Neural cell (in vitro differentiated cells): ENCODE measurements around the gene SMG6. TPM values are rescaled to one million over a fixed set of nuclear protein-coding genes. Genes with fewer than 3 reads are reported as not detected.

ENCODE experiments used
- H2AFZ ChIP-seq: fragments of 200-600, 300-800 bp; sonication (generic), shearing (Covaris generic); 2 replicates; pipeline ENCODE4 v1.6.0; 2014; ENCODE audit warnings: low read depth, mild to moderate bottlenecking, antibody characterized with exemption, low read length, moderate library complexity
- H3F3A ChIP-seq: fragments of 200-600 bp; shearing (Covaris generic); 2 replicates; pipeline ENCODE4 v1.6.1; 2016; ENCODE audit warnings: mild to moderate bottlenecking, moderate library complexity, mixed read lengths, antibody characterized with exemption, low read length; ENCODE audit not compliant: insufficient read depth, poor library complexity, severe bottlenecking
- H3K27ac ChIP-seq: fragments of 200-600, 300-800 bp; sonication (generic), shearing (Covaris generic); 2 replicates; pipeline ENCODE4 v1.5.1; 2014; ENCODE audit warnings: mild to moderate bottlenecking, low read length, moderate library complexity
- H3K27me3 ChIP-seq: fragments of 300-800, 200-600 bp; sonication (generic), shearing (Covaris generic); 2 replicates; pipeline ENCODE4 v1.6.0; 2014; ENCODE audit warnings: mild to moderate bottlenecking, low read depth, low read length, moderate library complexity; ENCODE audit not compliant: insufficient read depth
- H3K36me3 ChIP-seq: fragments of 300-800, 200-600 bp; sonication (generic), shearing (Covaris generic); 2 replicates; pipeline ENCODE4 v1.5.1; 2014; ENCODE audit warnings: mild to moderate bottlenecking, antibody characterized with exemption, low read length, moderate library complexity; ENCODE audit not compliant: insufficient read depth
- H3K4me2 ChIP-seq: fragments of 300-800, 200-600 bp; sonication (generic), shearing (Covaris generic); 2 replicates; pipeline ENCODE4 v1.6.0; 2014; ENCODE audit warnings: mild to moderate bottlenecking, low read length
- H3K4me3 ChIP-seq: fragments of 300-800, 200-600 bp; sonication (generic), shearing (Covaris generic); 2 replicates; pipeline ENCODE4 v1.5.1; 2014; ENCODE audit warnings: mild to moderate bottlenecking, low read length, moderate library complexity
- H3K79me2 ChIP-seq: fragments of 200-600 bp; shearing (Covaris generic); replicated peaks from 2 replicates; pipeline ENCODE4 v1.6.0; 2014; ENCODE audit warnings: mild to moderate bottlenecking, low read length, moderate library complexity; ENCODE audit not compliant: insufficient read depth
- H3K9ac ChIP-seq: fragments of 300-800, 200-600 bp; sonication (generic), shearing (Covaris generic); 2 replicates; pipeline ENCODE4 v1.6.1; 2016; ENCODE audit warnings: mild to moderate bottlenecking, low read length, mixed read lengths
- H3K9me2 ChIP-seq: fragments of 200-600 bp; shearing (Covaris generic); 2 replicates; pipeline ENCODE4 v1.6.1; 2016; ENCODE audit warnings: mild to moderate bottlenecking, low read length, mixed read lengths; ENCODE audit not compliant: insufficient read depth
- H3K9me3 ChIP-seq: fragments of 200-600, 300-800 bp; sonication (generic), shearing (Covaris generic); 2 replicates; pipeline ENCODE4 v1.6.1; 2016; ENCODE audit warnings: mild to moderate bottlenecking, mixed run types, low read length, moderate library complexity, mixed read lengths
- H4K20me1 ChIP-seq: fragments of 200-600 bp; shearing (Covaris generic); 2 replicates; pipeline ENCODE4 v1.6.1; 2016; ENCODE audit warnings: mild to moderate bottlenecking, mixed run types; ENCODE audit not compliant: insufficient read depth
- CTCF ChIP-seq: fragments of 450-650 bp; IDR thresholded peaks from 2 replicates; pipeline ENCODE4 v1.5.1; 2014; ENCODE audit warnings: antibody characterized with exemption, mild to moderate bottlenecking, moderate library complexity; ENCODE audit not compliant: poor library complexity, severe bottlenecking
- EP300 ChIP-seq: fragments of 450-650 bp; conservative IDR thresholded peaks from 2 replicates; pipeline ENCODE4 v1.6.1; 2014; ENCODE audit warnings: antibody characterized with exemption, mild to moderate bottlenecking, moderate library complexity; ENCODE audit not compliant: poor library complexity, severe bottlenecking
- EZH2 ChIP-seq: fragments of 200-600, 300-800 bp; shearing (Covaris generic), sonication (generic); IDR thresholded peaks from 2 replicates; pipeline ENCODE4 v1.6.1; 2014; ENCODE audit warnings: antibody characterized with exemption, low read length, borderline replicate concordance, mild to moderate bottlenecking; ENCODE audit not compliant: insufficient read depth, poor library complexity, severe bottlenecking
- MXI1 ChIP-seq: fragments of 450-650 bp; conservative IDR thresholded peaks from 2 replicates; pipeline ENCODE4 v1.6.1; 2014; ENCODE audit warnings: antibody characterized with exemption, mild to moderate bottlenecking; ENCODE audit not compliant: poor library complexity, severe bottlenecking
- POLR2AphosphoS5 ChIP-seq: IDR thresholded peaks from 2 replicates; pipeline ENCODE4 v1.6.1; 2012
- RAD21 ChIP-seq: fragments of 450-650 bp; conservative IDR thresholded peaks from 2 replicates; pipeline ENCODE4 v1.6.1; 2014; ENCODE audit warnings: antibody characterized with exemption, mild to moderate bottlenecking, moderate library complexity
- REST ChIP-seq: IDR thresholded peaks from 2 replicates; pipeline ENCODE4 v1.6.1; 2012; ENCODE audit warnings: borderline replicate concordance
- SMC3 ChIP-seq: fragments of 450-650 bp; conservative IDR thresholded peaks from 2 replicates; pipeline ENCODE4 v1.6.1; 2014; ENCODE audit warnings: antibody characterized with exemption, mild to moderate bottlenecking, moderate library complexity; ENCODE audit not compliant: poor library complexity
- TAF1 ChIP-seq: IDR thresholded peaks from 2 replicates; pipeline ENCODE4 v1.6.1; 2012; ENCODE audit warnings: low read depth
- polyA plus RNA-seq: library from polyadenylated mRNA; depleted of rRNA; stranded (reverse); fragments of >200 nt; gene quantifications from 2 replicates; pipeline ENCODE4 v1.2.3, GENCODE V29; 2014

The SMG6 gene
- polyA plus RNA-seq, 1 donor from 2014 or later: 13.9 TPM

- Histone ChIP-seq H3K9me2 (no peaks in the 10 kb centered on the region), H3K36me3 (no peaks in the 10 kb centered on the region)
Measured at GRCh38 chr17:2092253-2092652, 211.3 kb downstream of the SMG6 start.

GRCh38 chr17:2090804-2091534 lies 212.6 kb downstream of the SMG6 start:
- Histone ChIP-seq H3K9me3 (no peaks in the 10 kb centered on the region), H3F3A (no peaks in the 10 kb centered on the region), H3K36me3 (no peaks in the 10 kb centered on the region), H3K4me3 (no peak overlapping the region), H3K9me2 (no peaks in the 10 kb centered on the region), H3K4me2 (no peak overlapping the region), H3K27ac (no peak overlapping the region), H3K79me2 (no peaks in the 10 kb centered on the region), H3K27me3 (no peaks in the 10 kb centered on the region), H3K9ac (no peak overlapping the region), H4K20me1 (no peaks in the 10 kb centered on the region), H2AFZ (no peak overlapping the region)
- TF ChIP-seq RAD21: no peak
- no peak for TF ChIP-seq EZH2
- TF ChIP-seq MXI1: no peak
- TF ChIP-seq CTCF: no peak
- TF ChIP-seq TAF1: no peak

More at GRCh38 chr17:2092253-2092652, 211.3 kb downstream of the SMG6 start:
- Histone ChIP-seq H3K79me2 (no peaks in the 10 kb centered on the region), H3K9me3 (no peaks in the 10 kb centered on the region), H3K9ac (no peak overlapping the region), H2AFZ (no peak overlapping the region), H3K27ac (no peak overlapping the region), H3F3A (no peaks in the 10 kb centered on the region), H4K20me1 (no peaks in the 10 kb centered on the region), H3K4me3 (no peak overlapping the region), H3K4me2 (no peak overlapping the region), H3K27me3 (no peaks in the 10 kb centered on the region)
- TF ChIP-seq EZH2 (no peak), POLR2AphosphoS5 (no peak), TAF1 (no peak), SMC3 (no peak), RAD21 (no peak)

GRCh38 chr17:2090210-2090641 lies 213.4 kb downstream of the SMG6 start:
- H3K9ac ChIP-seq: no peak overlapping the region
- TF ChIP-seq POLR2AphosphoS5 (no peak), EZH2 (no peak), REST (no peak), SMC3 (no peak), MXI1 (no peak), TAF1 (no peak), CTCF (no peak), EP300 (no peak), RAD21 (no peak)
- no peak overlapping the region for H3K4me2 ChIP-seq
- H3K9me2 ChIP-seq: no peaks in the 10 kb centered on the region
- H2AFZ ChIP-seq: no peak overlapping the region
- H3K27me3 ChIP-seq: no peaks in the 10 kb centered on the region
- no peak overlapping the region for H3K4me3 ChIP-seq
- H3K27ac ChIP-seq: no peak overlapping the region
- no peaks in the 10 kb centered on the region for H4K20me1 ChIP-seq
- H3K9me3 ChIP-seq: no peaks in the 10 kb centered on the region
- no peaks in the 10 kb centered on the region for H3K36me3 ChIP-seq
- H3K79me2 ChIP-seq: no peaks in the 10 kb centered on the region
- no peaks in the 10 kb centered on the region for H3F3A ChIP-seq
